ENCODE results near the gene ZNF568. TPM values are rescaled to one million over a fixed set of nuclear protein-coding genes. Genes with fewer than 3 reads are reported as not detected.

Gene ZNF568
- total RNA-seq, 2 experiments from 2014 or later = 0.13 TPM; not detected in 1

GRCh38 chr19:37012093-37012745 is 96.1 kb downstream of the ZNF568 start:
- DNase-seq (ENCODE audit: low spot score) = no peak
- H3K36me3 ChIP-seq (ENCODE audit: insufficient read depth, low read length) = no peaks in the 10 kb centered on the region
- H3K27ac ChIP-seq (ENCODE audit: low read depth, low read length, poor library complexity, severe bottlenecking) = no peak overlapping the region
- no peaks in the 10 kb centered on the region for H3K9me2 ChIP-seq (ENCODE audit: insufficient read depth, low read length)
- no peaks in the 10 kb centered on the region for H3K9me3 ChIP-seq (ENCODE audit: low read length)
- intact Hi-C loops (cut with micrococcal nuclease; ENCODE audit: unreplicated experiment) = no loop called here
- CTCF ChIA-PET (ENCODE audit: unreplicated experiment) = no interaction called here
- H2AFZ ChIP-seq (ENCODE audit: low read length) = no peak overlapping the region
- POLR2A ChIA-PET = interaction anchor here (0.5 kb wide), 1 partner anchor 705 kb away, joined by 4 read pairs; no protein-coding TSS in a partner anchor
- no peaks in the 10 kb centered on the region for H4K20me1 ChIP-seq (ENCODE audit: insufficient read depth, low read length)
- H3K79me2 ChIP-seq (ENCODE audit: insufficient read depth, low read depth, low read length) = no peaks in the 10 kb centered on the region
- BruUV-seq (replicated peaks) = no TSS peak
- H3K4me1 ChIP-seq (ENCODE audit: insufficient read depth, low read length, poor library complexity, severe bottlenecking) = no peaks in the 10 kb centered on the region
- H3K4me2 ChIP-seq (ENCODE audit: low read length) = no peak overlapping the region
- TF ChIP-seq EZH2phosphoT487 (IDR thresholded peaks at IDR 0.05; ENCODE audit: borderline replicate concordance, low read depth, low read length) = no peak
- TF ChIP-seq, protein P1, sequence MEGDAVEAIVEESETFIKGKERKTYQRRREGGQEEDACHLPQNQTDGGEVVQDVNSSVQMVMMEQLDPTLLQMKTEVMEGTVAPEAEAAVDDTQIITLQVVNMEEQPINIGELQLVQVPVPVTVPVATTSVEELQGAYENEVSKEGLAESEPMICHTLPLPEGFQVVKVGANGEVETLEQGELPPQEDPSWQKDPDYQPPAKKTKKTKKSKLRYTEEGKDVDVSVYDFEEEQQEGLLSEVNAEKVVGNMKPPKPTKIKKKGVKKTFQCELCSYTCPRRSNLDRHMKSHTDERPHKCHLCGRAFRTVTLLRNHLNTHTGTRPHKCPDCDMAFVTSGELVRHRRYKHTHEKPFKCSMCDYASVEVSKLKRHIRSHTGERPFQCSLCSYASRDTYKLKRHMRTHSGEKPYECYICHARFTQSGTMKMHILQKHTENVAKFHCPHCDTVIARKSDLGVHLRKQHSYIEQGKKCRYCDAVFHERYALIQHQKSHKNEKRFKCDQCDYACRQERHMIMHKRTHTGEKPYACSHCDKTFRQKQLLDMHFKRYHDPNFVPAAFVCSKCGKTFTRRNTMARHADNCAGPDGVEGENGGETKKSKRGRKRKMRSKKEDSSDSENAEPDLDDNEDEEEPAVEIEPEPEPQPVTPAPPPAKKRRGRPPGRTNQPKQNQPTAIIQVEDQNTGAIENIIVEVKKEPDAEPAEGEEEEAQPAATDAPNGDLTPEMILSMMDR (conservative IDR thresholded peaks at IDR 0.05; ENCODE audit: low read length) = no peak
- H3K4me3 ChIP-seq (ENCODE audit: low read depth, low read length, poor library complexity, severe bottlenecking) = no peak overlapping the region

DNA sequence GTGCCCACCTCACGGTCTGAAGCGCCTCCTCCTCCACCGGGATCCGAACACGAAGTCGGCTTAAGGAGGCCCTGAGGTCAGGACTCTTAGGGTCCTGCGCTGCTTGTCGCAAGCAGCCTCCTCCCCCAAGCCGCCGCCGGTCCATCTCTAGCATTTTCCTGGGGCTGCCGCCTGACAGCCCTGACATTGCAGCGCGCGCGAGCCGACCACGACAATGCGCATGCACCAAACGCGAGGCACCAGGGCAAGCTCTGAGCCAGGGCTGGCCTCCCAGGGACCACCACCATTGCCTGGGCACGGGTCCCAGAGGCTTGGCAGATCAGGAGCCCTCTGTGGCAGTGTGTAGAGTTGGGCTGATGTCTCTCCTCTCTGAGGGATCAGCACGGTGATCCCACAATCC is 98.3 kb downstream of the ZNF568 start:
- CTCF ChIA-PET (ENCODE audit: unreplicated experiment) = no interaction called here
- no peaks in the 10 kb centered on the region for H3K4me1 ChIP-seq (ENCODE audit: insufficient read depth, low read length, poor library complexity, severe bottlenecking)
- H3K79me2 ChIP-seq (ENCODE audit: insufficient read depth, low read depth, low read length) = no peaks in the 10 kb centered on the region
- H3K9me2 ChIP-seq (ENCODE audit: insufficient read depth, low read length) = no peaks in the 10 kb centered on the region
- H2AFZ ChIP-seq (ENCODE audit: low read length) = no peak overlapping the region
- no peaks in the 10 kb centered on the region for H4K20me1 ChIP-seq (ENCODE audit: insufficient read depth, low read length)
- no TSS peak for BruUV-seq (replicated peaks)
- H3K4me3 ChIP-seq (ENCODE audit: low read depth, low read length, poor library complexity, severe bottlenecking) = no peak overlapping the region
- no peak overlapping the region for H3K27ac ChIP-seq (ENCODE audit: low read depth, low read length, poor library complexity, severe bottlenecking)
- intact Hi-C loops (cut with micrococcal nuclease; ENCODE audit: unreplicated experiment) = no loop called here
- TF ChIP-seq, protein P1 (conservative IDR thresholded peaks at IDR 0.05; ENCODE audit: low read length) = no peak
- no peak for TF ChIP-seq EZH2phosphoT487 (IDR thresholded peaks at IDR 0.05; ENCODE audit: borderline replicate concordance, low read depth, low read length)
- DNase-seq (ENCODE audit: low spot score) = no peak
- H3K4me2 ChIP-seq (ENCODE audit: low read length) = no peak overlapping the region
- no peaks in the 10 kb centered on the region for H3K36me3 ChIP-seq (ENCODE audit: insufficient read depth, low read length)
- POLR2A ChIA-PET = no interaction called here
- no peaks in the 10 kb centered on the region for H3K9me3 ChIP-seq (ENCODE audit: low read length)

DNA sequence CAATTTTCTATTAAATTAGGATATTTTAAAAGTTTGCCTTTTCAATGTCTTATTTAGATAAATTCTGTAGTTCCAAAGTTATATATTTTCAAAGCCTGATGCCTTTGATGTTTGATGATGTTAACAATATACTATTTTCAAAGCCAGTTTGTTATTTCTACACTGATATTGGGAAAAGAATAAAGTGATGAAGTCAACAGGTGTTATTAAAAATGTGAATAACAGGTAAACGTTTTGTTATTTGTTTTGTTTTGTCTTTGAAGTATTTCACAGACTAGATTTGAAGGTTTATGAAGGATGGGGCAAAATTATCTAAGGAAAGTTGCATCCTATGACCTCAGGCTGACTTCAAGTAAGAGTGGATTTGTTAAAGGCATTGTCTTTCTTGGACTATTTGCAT is 129.0 kb downstream of the ZNF568 start:
- Histone ChIP-seq H3K27ac (ENCODE audit: low read depth, low read length, poor library complexity, severe bottlenecking) (no peak overlapping the region), H2AFZ (ENCODE audit: low read length) (no peak overlapping the region), H3K79me2 (ENCODE audit: insufficient read depth, low read depth, low read length) (no peaks in the 10 kb centered on the region), H3K36me3 (ENCODE audit: insufficient read depth, low read length) (no peaks in the 10 kb centered on the region), H3K9me2 (ENCODE audit: insufficient read depth, low read length) (no peaks in the 10 kb centered on the region), H4K20me1 (ENCODE audit: insufficient read depth, low read length) (no peaks in the 10 kb centered on the region), H3K9me3 (ENCODE audit: low read length) (no peaks in the 10 kb centered on the region), H3K4me1 (ENCODE audit: insufficient read depth, low read length, poor library complexity, severe bottlenecking) (no peaks in the 10 kb centered on the region), H3K4me3 (ENCODE audit: low read depth, low read length, poor library complexity, severe bottlenecking) (no peak overlapping the region), H3K4me2 (ENCODE audit: low read length) (no peak overlapping the region)
- TF ChIP-seq, protein P1 (conservative IDR thresholded peaks at IDR 0.05; ENCODE audit: low read length) = no peak
- no peak for TF ChIP-seq EZH2phosphoT487 (IDR thresholded peaks at IDR 0.05; ENCODE audit: borderline replicate concordance, low read depth, low read length)
- no TSS peak for BruUV-seq (replicated peaks)
- intact Hi-C loops (cut with micrococcal nuclease; ENCODE audit: unreplicated experiment) = no loop called here
- DNase-seq (ENCODE audit: low spot score) = no peak
- ChIA-PET CTCF (ENCODE audit: unreplicated experiment) (no interaction called here), POLR2A (no interaction called here)
